SK-N-SH (cell line): ENCODE results near the gene PARD3. TPM values are rescaled to one million over a fixed set of nuclear protein-coding genes. Genes with fewer than 3 reads are reported as not detected.

Experiments
- CTCF ChIA-PET: fragments of 300-600, 350-600 bp; formaldehyde crosslinking; extraction: SDS; loops from one replicate; lab custom pipeline; 2021; lab: Yijun Ruan, JAX
- POLR2A ChIA-PET: fragments of 350-600 bp; sonication (Branson Sonifier 250); formaldehyde crosslinking; extraction: SDS; loops from one replicate; lab custom pipeline; 2020; ENCODE audit warnings: antibody characterized with exemption, inconsistent platforms; lab: Yijun Ruan, JAX
- DNase-seq: peaks from one replicate; pipeline ENCODE4 v3.0.0; 2012
- H2AFZ ChIP-seq: fragments of 200-600 bp; sonication (generic); 2 replicates; pipeline ENCODE4 v1.8.1; 2016; ENCODE audit warnings: antibody characterized with exemption, mild to moderate bottlenecking, low read depth
- H3F3A ChIP-seq: fragments of 200-600 bp; sonication (generic); replicated peaks from 2 replicates; pipeline ENCODE3; 2016; ENCODE audit warnings: antibody characterized with exemption, mild to moderate bottlenecking; ENCODE audit not compliant: insufficient read depth
- H3K27ac ChIP-seq, 2 experiments: fragments of 200-500 bp in 1 of 2; fragments of 200-600 bp in 1 of 2; sonication (Bioruptor generic) in 1 of 2; sonication (generic), shearing (Covaris generic) in 1 of 2; 2 replicates each; pipeline versions ENCODE4 v1.5.1 to v1.6.1; 2014 to 2016; ENCODE audit warnings: low read depth in 2 of 2, inconsistent platforms in 1 of 2, low read length in 1 of 2, mild to moderate bottlenecking in 1 of 2, mixed read lengths in 1 of 2
- H3K27me3 ChIP-seq: fragments of 200-600 bp; sonication (generic), shearing (Covaris generic); 2 replicates; pipeline ENCODE4 v1.6.1; 2016; ENCODE audit warnings: mixed run types; ENCODE audit not compliant: insufficient read depth
- H3K36me3 ChIP-seq, 2 experiments: fragments of 200-500 bp in 1 of 2; fragments of 200-600 bp in 1 of 2; sonication (Bioruptor generic) in 1 of 2; sonication (generic) in 1 of 2; replicated peaks in 1 of 2; 2 replicates each; pipeline versions ENCODE3 to v1.5.1; 2014 to 2016; ENCODE audit warnings: low read length in 1 of 2, mild to moderate bottlenecking in 1 of 2; ENCODE audit not compliant: insufficient read depth in 2 of 2, control insufficient read depth in 1 of 2
- H3K4me1 ChIP-seq, 2 experiments: fragments of 200-500 bp in 1 of 2; fragments of 200-600 bp in 1 of 2; sonication (Bioruptor generic) in 1 of 2; sonication (generic), shearing (Covaris generic) in 1 of 2; 2 replicates each; pipeline versions ENCODE4 v1.5.1 to v1.6.1; 2014 to 2016; ENCODE audit warnings: low read depth in 1 of 2, low read length in 1 of 2, mixed run types in 1 of 2; ENCODE audit not compliant: insufficient read depth in 2 of 2, control insufficient read depth in 1 of 2
- H3K4me2 ChIP-seq: fragments of 200-600 bp; sonication (generic), shearing (Covaris generic); 2 replicates; pipeline ENCODE4 v1.6.1; 2017; ENCODE audit warnings: mixed run types
- H3K4me3 ChIP-seq, 2 experiments: fragments of 200-500 bp in 1 of 2; fragments of 200-600 bp in 1 of 2; sonication (Bioruptor generic) in 1 of 2; sonication (generic), shearing (Covaris generic) in 1 of 2; 2 replicates each; pipeline versions ENCODE4 v1.5.1 to v1.8.1; 2014 to 2016; ENCODE audit warnings: low read depth in 2 of 2, inconsistent platforms in 1 of 2, low read length in 1 of 2, mild to moderate bottlenecking in 1 of 2, mixed read lengths in 1 of 2, moderate library complexity in 1 of 2
- H3K79me2 ChIP-seq: fragments of 200-600 bp; sonication (generic); 2 replicates; pipeline ENCODE4 v1.8.1; 2017; ENCODE audit warnings: mild to moderate bottlenecking; ENCODE audit not compliant: insufficient read depth
- H3K9ac ChIP-seq: fragments of 200-600 bp; sonication (generic); 2 replicates; pipeline ENCODE4 v1.6.1; 2017; ENCODE audit warnings: mixed run types
- H3K9me2 ChIP-seq: fragments of 200-600 bp; sonication (generic); 2 replicates; pipeline ENCODE4 v1.6.1; 2017; ENCODE audit warnings: mixed run types
- H3K9me3 ChIP-seq: fragments of 200-600 bp; sonication (generic); 2 replicates; pipeline ENCODE4 v1.6.1; 2017; ENCODE audit warnings: mixed run types, mild to moderate bottlenecking, moderate library complexity
- H4K20me1 ChIP-seq: fragments of 200-600 bp; sonication (generic); 2 replicates; pipeline ENCODE4 v1.6.1; 2017; ENCODE audit warnings: mild to moderate bottlenecking, mixed run types; ENCODE audit not compliant: insufficient read depth
- CHD2 ChIP-seq: fragments of 150-350 bp; IDR thresholded peaks from 2 replicates; pipeline ENCODE4 v1.6.1; 2018; ENCODE audit warnings: low read length; ENCODE audit not compliant: partially characterized antibody
- EP300 ChIP-seq, 2 experiments: IDR thresholded peaks; 2 replicates each; pipeline versions ENCODE4 v1.4.0 to v1.6.1; 2012; ENCODE audit warnings: borderline replicate concordance in 1 of 2, low read depth in 1 of 2, low read length in 1 of 2
- EZH2phosphoT487 ChIP-seq: fragments of 200-600 bp; sonication (generic); IDR thresholded peaks from 2 replicates; pipeline ENCODE4 v1.6.1; 2017; ENCODE audit warnings: low read depth, mixed run types, mild to moderate bottlenecking, antibody characterized with exemption, moderate library complexity, borderline replicate concordance
- FOSL2 ChIP-seq: IDR thresholded peaks from 2 replicates; pipeline ENCODE4 v1.4.0; 2012; ENCODE audit warnings: low read depth, mild to moderate bottlenecking, moderate library complexity, borderline replicate concordance
- FOXJ3 ChIP-seq: sonication (generic); formaldehyde crosslinking; IDR thresholded peaks from 2 replicates; pipeline ENCODE4 v1.5.1; 2020; ENCODE audit warnings: mild to moderate bottlenecking, missing genetic modification reagents
- GABPA ChIP-seq: IDR thresholded peaks from 2 replicates; pipeline ENCODE4 v1.4.0; 2012; ENCODE audit warnings: low read depth, mild to moderate bottlenecking
- JUND ChIP-seq: IDR thresholded peaks from 2 replicates; pipeline ENCODE4 v1.4.0; 2012
- MEF2A ChIP-seq: IDR thresholded peaks from 2 replicates; pipeline ENCODE4 v1.4.0; 2012; ENCODE audit warnings: low read depth, borderline replicate concordance
- NRF1 ChIP-seq: IDR thresholded peaks from 2 replicates; pipeline ENCODE4 v1.6.1; 2012; ENCODE audit warnings: low read depth, mild to moderate bottlenecking, low read length
- PBX3 ChIP-seq: IDR thresholded peaks from 2 replicates; pipeline ENCODE4; 2012
- RCOR1 ChIP-seq: fragments of 150-350 bp; IDR thresholded peaks from 2 replicates; pipeline ENCODE4 v1.6.1; 2017; ENCODE audit warnings: antibody characterized with exemption, low read length
- RFX5 ChIP-seq: IDR thresholded peaks from 2 replicates; pipeline ENCODE4 v1.6.1; 2012; ENCODE audit warnings: mild to moderate bottlenecking, improper control_type of control experiment, low read length
- RXRA ChIP-seq: IDR thresholded peaks from 2 replicates; pipeline ENCODE4 v1.4.0; 2012; ENCODE audit warnings: low read depth, mild to moderate bottlenecking, borderline replicate concordance
- SIN3A ChIP-seq: IDR thresholded peaks from 2 replicates; pipeline ENCODE4 v1.6.1; 2012; ENCODE audit warnings: low read depth, mild to moderate bottlenecking, low read length, moderate library complexity, borderline replicate concordance
- SMC3 ChIP-seq: IDR thresholded peaks from 2 replicates; pipeline ENCODE4 v1.6.1; 2012; ENCODE audit warnings: low read depth, low read length, improper control_type of control experiment
- TAF1 ChIP-seq: IDR thresholded peaks from 2 replicates; pipeline ENCODE4 v1.6.1; 2012; ENCODE audit warnings: low read depth, mild to moderate bottlenecking, low read length, moderate library complexity, borderline replicate concordance
- TCF12 ChIP-seq: IDR thresholded peaks from 2 replicates; pipeline ENCODE4 v1.4.0; 2012
- TEAD4 ChIP-seq: IDR thresholded peaks from 2 replicates; pipeline ENCODE4 v1.4.0; 2012; ENCODE audit warnings: mild to moderate bottlenecking, borderline replicate concordance; ENCODE audit not compliant: insufficient read depth
- YY1 ChIP-seq: IDR thresholded peaks from 2 replicates; pipeline ENCODE4 v1.4.0; 2012; ENCODE audit warnings: low read depth, mild to moderate bottlenecking
- WGBS: methylation state at CpG from one replicate; pipeline ENCODE4 v1.1.6; 2017; ENCODE audit warnings: low lambda C conversion rate; 5-methylcytosine and 5-hydroxymethylcytosine counted together
- polyA plus RNA-seq, 3 experiments: library from polyadenylated mRNA; depleted of rRNA; stranded (reverse); fragments of >200 nt; gene quantifications; 2 replicates each; pipeline ENCODE4 v1.2.3, GENCODE V29; 2012
- TF ChIP-seq, protein P1 (sequence below): fragments of 150-350 bp; IDR thresholded peaks from 2 replicates; pipeline ENCODE4 v1.6.1; 2016; ENCODE audit warnings: mild to moderate bottlenecking, low read depth, low read length
- TF ChIP-seq, protein P2 (sequence below): IDR thresholded peaks from 2 replicates; pipeline ENCODE4 v1.6.1; 2012; ENCODE audit warnings: mild to moderate bottlenecking, low read depth, low read length, moderate library complexity
- TF ChIP-seq, protein P3 (sequence below): IDR thresholded peaks from 2 replicates; pipeline ENCODE4 v1.4.0; 2012; ENCODE audit warnings: low read depth, borderline replicate concordance

The PARD3 gene
- polyA plus RNA-seq, 1 of the 3 experiments (the other 2 are of a cell fraction), result 29.4 TPM

- no peak for TF ChIP-seq FOSL2
- TF ChIP-seq YY1, result no peak
- TF ChIP-seq TCF12, result no peak
- no peak for TF ChIP-seq SIN3A
- TF ChIP-seq, protein P1, sequence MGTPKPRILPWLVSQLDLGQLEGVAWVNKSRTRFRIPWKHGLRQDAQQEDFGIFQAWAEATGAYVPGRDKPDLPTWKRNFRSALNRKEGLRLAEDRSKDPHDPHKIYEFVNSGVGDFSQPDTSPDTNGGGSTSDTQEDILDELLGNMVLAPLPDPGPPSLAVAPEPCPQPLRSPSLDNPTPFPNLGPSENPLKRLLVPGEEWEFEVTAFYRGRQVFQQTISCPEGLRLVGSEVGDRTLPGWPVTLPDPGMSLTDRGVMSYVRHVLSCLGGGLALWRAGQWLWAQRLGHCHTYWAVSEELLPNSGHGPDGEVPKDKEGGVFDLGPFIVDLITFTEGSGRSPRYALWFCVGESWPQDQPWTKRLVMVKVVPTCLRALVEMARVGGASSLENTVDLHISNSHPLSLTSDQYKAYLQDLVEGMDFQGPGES, result no peak
- TF ChIP-seq SMC3, result peak; percentile 28; the same call in 1 of the 2 replicates
- no peak for TF ChIP-seq JUND
- TF ChIP-seq MEF2A, result no peak
- no peak for TF ChIP-seq RCOR1
- TF ChIP-seq EP300 (IDR thresholded peaks at IDR 0.05; ENCODE audit: borderline replicate concordance in 1 of 2, low read depth in 1 of 2, low read length in 1 of 2), result no peak
- no peak for TF ChIP-seq PBX3
- TF ChIP-seq EZH2phosphoT487, result no peak
- TF ChIP-seq FOXJ3 (CRISPR knock-in tag), result no peak
- TF ChIP-seq RXRA, result no peak
Measured at GRCh38 chr10:34522546-34522945, 292.6 kb downstream of the PARD3 start (continued).

DNA sequence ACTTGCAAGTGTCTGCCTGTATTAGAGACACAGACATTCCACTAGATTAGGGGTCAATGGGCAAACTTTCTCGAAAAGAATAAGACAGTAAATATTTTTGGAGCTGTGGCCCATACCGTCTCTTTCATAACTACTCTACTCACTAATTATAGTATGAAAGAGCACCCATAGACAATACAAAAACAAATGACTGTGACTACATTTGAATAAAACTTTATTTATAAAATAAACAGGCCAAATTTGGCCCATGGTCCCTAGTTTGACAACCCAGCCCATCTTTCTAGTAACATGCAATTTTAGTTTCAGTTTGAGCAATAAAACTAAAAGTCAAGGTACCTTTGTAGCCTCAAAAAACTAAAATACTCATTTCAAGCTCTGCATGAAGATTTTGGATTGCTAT lies 294.6 kb downstream of the PARD3 start:
- no peak overlapping the region for H3K4me3 ChIP-seq
- 51% methylated on average over 2 of the region's 2 CpGs for WGBS
- H3K4me1 ChIP-seq, result peaks cover 8 to 9% of the 10 kb centered on the region in 2 experiments; a peak in 3 of 4 replicates
- TF ChIP-seq GABPA (no peak), NRF1 (no peak), SIN3A (no peak), SMC3 (no peak), TEAD4 (no peak), TAF1 (no peak), RXRA (no peak), CHD2 (no peak), RFX5 (no peak), FOSL2 (no peak), FOXJ3 (CRISPR knock-in tag) (no peak), RCOR1 (no peak), JUND (no peak)
- TF ChIP-seq, protein P2, sequence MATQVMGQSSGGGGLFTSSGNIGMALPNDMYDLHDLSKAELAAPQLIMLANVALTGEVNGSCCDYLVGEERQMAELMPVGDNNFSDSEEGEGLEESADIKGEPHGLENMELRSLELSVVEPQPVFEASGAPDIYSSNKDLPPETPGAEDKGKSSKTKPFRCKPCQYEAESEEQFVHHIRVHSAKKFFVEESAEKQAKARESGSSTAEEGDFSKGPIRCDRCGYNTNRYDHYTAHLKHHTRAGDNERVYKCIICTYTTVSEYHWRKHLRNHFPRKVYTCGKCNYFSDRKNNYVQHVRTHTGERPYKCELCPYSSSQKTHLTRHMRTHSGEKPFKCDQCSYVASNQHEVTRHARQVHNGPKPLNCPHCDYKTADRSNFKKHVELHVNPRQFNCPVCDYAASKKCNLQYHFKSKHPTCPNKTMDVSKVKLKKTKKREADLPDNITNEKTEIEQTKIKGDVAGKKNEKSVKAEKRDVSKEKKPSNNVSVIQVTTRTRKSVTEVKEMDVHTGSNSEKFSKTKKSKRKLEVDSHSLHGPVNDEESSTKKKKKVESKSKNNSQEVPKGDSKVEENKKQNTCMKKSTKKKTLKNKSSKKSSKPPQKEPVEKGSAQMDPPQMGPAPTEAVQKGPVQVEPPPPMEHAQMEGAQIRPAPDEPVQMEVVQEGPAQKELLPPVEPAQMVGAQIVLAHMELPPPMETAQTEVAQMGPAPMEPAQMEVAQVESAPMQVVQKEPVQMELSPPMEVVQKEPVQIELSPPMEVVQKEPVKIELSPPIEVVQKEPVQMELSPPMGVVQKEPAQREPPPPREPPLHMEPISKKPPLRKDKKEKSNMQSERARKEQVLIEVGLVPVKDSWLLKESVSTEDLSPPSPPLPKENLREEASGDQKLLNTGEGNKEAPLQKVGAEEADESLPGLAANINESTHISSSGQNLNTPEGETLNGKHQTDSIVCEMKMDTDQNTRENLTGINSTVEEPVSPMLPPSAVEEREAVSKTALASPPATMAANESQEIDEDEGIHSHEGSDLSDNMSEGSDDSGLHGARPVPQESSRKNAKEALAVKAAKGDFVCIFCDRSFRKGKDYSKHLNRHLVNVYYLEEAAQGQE, result no peak
- TF ChIP-seq, protein P3, sequence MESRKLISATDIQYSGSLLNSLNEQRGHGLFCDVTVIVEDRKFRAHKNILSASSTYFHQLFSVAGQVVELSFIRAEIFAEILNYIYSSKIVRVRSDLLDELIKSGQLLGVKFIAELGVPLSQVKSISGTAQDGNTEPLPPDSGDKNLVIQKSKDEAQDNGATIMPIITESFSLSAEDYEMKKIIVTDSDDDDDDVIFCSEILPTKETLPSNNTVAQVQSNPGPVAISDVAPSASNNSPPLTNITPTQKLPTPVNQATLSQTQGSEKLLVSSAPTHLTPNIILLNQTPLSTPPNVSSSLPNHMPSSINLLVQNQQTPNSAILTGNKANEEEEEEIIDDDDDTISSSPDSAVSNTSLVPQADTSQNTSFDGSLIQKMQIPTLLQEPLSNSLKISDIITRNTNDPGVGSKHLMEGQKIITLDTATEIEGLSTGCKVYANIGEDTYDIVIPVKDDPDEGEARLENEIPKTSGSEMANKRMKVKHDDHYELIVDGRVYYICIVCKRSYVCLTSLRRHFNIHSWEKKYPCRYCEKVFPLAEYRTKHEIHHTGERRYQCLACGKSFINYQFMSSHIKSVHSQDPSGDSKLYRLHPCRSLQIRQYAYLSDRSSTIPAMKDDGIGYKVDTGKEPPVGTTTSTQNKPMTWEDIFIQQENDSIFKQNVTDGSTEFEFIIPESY, result no peak
- H3K27ac ChIP-seq, result peak overlapping the region in 1 of 2 experiments; percentile 78; a peak in 2 of 4 replicates
- H4K20me1 ChIP-seq, result no peaks in the 10 kb centered on the region
- ChIA-PET CTCF (interaction anchor here (2.0 kb wide), 1 partner anchor 118 kb away, joined by 10 read pairs; no protein-coding TSS in a partner anchor), POLR2A (no interaction called here)
- no peak for DNase-seq
- peaks cover 60% of the 10 kb centered on the region for H3K79me2 ChIP-seq
- no peak overlapping the region for H3K9ac ChIP-seq
- H3K9me2 ChIP-seq, result no peaks in the 10 kb centered on the region
- H3K4me2 ChIP-seq, result 0 out of 2 replicates have a peak overlapping the region, but pooled peaks have one; percentile 2
- H3F3A ChIP-seq, result peaks cover 8% of the 10 kb centered on the region
- no peak overlapping the region for H2AFZ ChIP-seq
- H3K27me3 ChIP-seq, result no peaks in the 10 kb centered on the region
- H3K9me3 ChIP-seq, result no peaks in the 10 kb centered on the region
- peaks cover 0 to 3% of the 10 kb centered on the region in 2 experiments for H3K36me3 ChIP-seq
